GM21619 (cell line): ENCODE data around the gene BEST2.
"Not testable (repeated sequence)": the region's sequence is repeated elsewhere in the genome, so short reads cannot be mapped to it uniquely, and the experiment has no call there.

Experiments
- ATAC-seq: cut with Tn5 transposase; IDR thresholded peaks from one replicate; pipeline ENCODE4 v1.9.1; 2021; ENCODE audit not compliant: unreplicated experiment

Gene BEST2

GRCh38 chr19:12751635-12752034 is at the start of gene BEST2:
BEST2 (plus strand) TSS chr19:12751791; CDS start chr19:12752593, 802 bp downstream.
- ATAC-seq = no peak

GRCh38 chr19:12703046-12703445 is 48.5 kb upstream of the BEST2 start:
- no peak for ATAC-seq

- ATAC-seq = no peak
Observed at GRCh38 chr19:12705169-12705568, 46.4 kb upstream of the BEST2 start.

GRCh38 chr19:12705654-12706331 is 45.8 kb upstream of the BEST2 start:
- ATAC-seq = no peak

GRCh38 chr19:12706332-12706718 is 45.3 kb upstream of the BEST2 start:
- no peak for ATAC-seq

GRCh38 chr19:12708641-12709040 is 43.0 kb upstream of the BEST2 start:
- ATAC-seq = no peak

GRCh38 chr19:12711187-12711586 is 40.4 kb upstream of the BEST2 start:
- ATAC-seq = no peak

- not testable (repeated sequence) for ATAC-seq
Observed at GRCh38 chr19:12712077-12712476, 39.5 kb upstream of the BEST2 start.

- ATAC-seq = not testable (repeated sequence)
Observed at GRCh38 chr19:12713304-12713703, 38.3 kb upstream of the BEST2 start.

- ATAC-seq = no peak
Observed at GRCh38 chr19:12715102-12715501, 36.5 kb upstream of the BEST2 start.

- no peak for ATAC-seq
Observed at GRCh38 chr19:12715929-12716328, 35.7 kb upstream of the BEST2 start.

GRCh38 chr19:12720296-12720695 is 31.3 kb upstream of the BEST2 start:
- ATAC-seq = no peak

- ATAC-seq = no peak
Observed at GRCh38 chr19:12720851-12721655, 30.5 kb upstream of the BEST2 start.

- ATAC-seq = peak; percentile 24
Observed at GRCh38 chr19:12721656-12722565, 29.7 kb upstream of the BEST2 start.

- ATAC-seq = peak; percentile 72
Observed at GRCh38 chr19:12722566-12723380, 28.8 kb upstream of the BEST2 start.

- ATAC-seq = no peak
Observed at GRCh38 chr19:12723381-12723640, 28.3 kb upstream of the BEST2 start.

GRCh38 chr19:12723641-12724426 is 27.8 kb upstream of the BEST2 start, which contains the start of gene TNPO2:
TNPO2 (minus strand) TSS chr19:12723932; CDS start chr19:12720977, 2,955 bp downstream.
- ATAC-seq = no peak

- not testable (repeated sequence) for ATAC-seq
Observed at GRCh38 chr19:12725612-12726011, 26.0 kb upstream of the BEST2 start.

GRCh38 chr19:12726988-12727316 is 24.6 kb upstream of the BEST2 start:
- no peak for ATAC-seq
